HG03097 (cell line): Measurements from ENCODE around the gene REXO5.
"Not testable (repeated sequence)": the region's sequence is repeated elsewhere in the genome, so short reads cannot be mapped to it uniquely, and the experiment has no call there.

Experiments used
- ATAC-seq: cut with Tn5 transposase; IDR thresholded peaks from one replicate; pipeline ENCODE4 v1.9.1; 2021; ENCODE audit not compliant: unreplicated experiment, low FRiP score

The REXO5 gene

DNA sequence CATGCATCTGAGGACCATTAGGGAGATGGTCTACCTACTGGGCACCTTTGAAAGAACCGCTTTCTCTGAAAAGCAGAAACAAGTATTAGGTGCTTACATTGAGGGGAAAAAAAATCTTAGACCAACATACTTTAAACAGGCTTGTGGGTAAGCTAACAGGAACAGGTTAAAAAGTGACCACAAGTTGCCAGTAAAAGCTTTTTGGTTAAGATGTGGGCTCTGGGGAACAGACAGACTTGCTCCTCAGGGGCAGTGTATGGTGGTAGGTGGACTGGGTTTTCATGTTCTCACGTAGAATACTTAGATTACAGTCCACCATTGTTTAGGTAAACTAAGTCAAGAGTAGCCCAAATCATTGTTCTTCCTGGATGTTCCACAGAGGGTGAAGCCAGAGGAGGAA lies 41.2 kb downstream of the REXO5 start:
- ATAC-seq = no peak

DNA sequence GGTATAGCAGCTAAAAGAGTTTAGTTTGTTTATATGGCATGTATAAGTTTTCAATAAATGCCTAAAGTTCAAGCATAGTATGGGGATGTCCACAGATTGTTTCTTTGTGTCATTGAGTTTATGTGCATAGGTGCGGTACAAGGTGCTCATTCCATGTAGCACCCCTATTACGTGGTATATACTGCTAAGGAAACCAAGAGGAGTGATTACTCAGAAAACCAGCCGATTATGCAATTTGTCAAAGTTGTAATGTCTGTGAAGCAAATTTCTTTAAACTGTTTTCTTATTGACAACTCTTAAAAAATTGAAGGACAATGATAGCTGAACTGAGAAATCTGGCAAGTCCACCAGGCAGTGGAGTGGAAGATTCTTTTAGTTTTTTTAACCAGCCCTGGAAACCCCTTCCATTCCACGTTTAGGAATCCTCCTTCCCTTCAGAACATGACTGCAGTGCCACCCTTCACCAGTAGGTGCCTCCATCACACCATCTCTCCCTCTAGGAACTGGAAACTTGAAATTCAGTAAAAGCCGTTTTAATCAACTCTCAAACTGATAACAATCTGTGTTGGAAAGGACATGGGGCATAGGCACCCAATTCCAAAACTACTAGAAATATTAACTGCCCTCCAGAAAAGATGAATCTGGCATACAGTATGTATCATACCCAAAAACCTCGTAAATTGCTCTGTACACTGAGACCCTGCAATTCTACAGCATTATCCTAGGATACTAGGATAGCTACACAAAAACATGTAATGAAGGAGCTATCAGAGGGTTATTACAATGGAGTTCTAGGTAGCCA lies 43.5 kb downstream of the REXO5 start:
- no peak for ATAC-seq

- no peak for ATAC-seq
Measured at GRCh38 chr16:20850981-20851380, 44.7 kb downstream of the REXO5 start.

- ATAC-seq = no peak
Measured at GRCh38 chr16:20851601-20852000, 45.3 kb downstream of the REXO5 start.

- ATAC-seq = no peak
Measured at GRCh38 chr16:20853143-20853542, 46.8 kb downstream of the REXO5 start.

DNA sequence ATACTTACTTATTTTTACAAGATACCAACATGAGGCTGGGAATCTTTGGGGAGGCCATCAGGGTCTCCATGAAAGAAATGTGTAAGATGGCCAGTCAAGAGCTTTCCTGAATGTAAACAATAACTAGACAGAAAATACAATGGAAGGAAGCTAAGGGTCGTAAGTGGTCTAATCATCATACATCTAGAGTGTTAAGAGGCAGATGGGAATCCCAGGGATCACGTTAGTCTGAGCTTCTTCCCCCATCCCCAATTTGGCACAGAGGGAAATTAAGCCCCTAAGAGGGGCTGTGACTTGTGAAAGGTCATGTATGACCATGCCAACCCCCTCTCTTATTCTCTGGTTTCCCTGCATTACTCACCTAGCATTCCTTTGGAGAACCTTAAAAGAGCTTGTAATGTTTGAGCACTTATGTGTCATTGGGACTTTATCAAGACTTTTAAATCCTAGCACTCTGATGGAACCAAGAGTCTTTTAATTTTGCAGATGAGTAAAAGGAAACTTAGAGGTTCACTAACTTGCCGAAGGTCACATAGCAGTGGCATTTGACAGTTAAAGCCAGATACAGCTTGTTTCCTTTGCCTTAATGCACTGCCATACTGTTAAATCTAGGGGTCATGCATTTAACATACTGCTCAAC lies 47.8 kb downstream of the REXO5 start:
- no peak for ATAC-seq

GRCh38 chr16:20854963-20855362 lies 48.6 kb downstream of the REXO5 start:
- ATAC-seq = no peak

DNA sequence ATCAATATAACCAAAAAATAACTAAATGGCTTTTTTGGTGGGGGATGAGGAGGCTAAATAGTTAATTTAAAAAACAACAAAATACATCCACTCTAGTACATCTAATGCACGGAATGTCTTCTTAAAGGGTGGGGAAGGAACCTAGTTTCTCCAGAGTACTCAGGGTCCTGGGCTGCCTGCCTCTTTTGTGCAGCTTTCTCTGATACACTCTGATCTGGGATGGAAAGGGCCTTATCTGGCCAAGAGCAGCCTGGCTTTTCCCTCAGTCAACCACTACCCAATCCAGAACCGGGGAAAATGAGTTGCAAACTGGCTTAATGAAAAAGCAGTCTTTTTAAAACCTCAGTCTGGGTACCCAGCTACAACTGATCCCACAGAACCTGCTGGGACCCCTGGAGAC lies 51.0 kb downstream of the REXO5 start:
- ATAC-seq = no peak

GRCh38 chr16:20859229-20859628 lies 52.9 kb downstream of the REXO5 start:
- ATAC-seq = no peak

- no peak for ATAC-seq
Measured at GRCh38 chr16:20859699-20860098, 53.4 kb downstream of the REXO5 start.

DNA sequence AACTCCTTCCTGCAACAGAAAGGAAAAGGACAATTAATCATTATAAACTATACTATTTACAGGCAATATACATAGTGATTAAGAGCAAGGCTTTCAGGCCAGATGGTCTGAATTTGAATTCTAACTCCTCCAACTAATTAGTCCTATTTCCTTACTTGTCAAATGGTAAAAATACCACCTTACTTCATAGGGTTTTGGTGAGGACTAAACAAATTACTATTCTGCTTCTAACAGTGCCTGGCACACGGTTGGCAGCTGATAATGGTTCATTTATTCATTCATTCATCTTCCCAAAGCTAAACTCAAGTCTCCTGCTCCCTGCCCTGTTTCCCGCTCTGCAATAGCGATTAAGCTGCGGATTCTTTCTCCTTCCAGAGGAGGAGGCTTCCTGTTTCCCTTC lies 54.0 kb downstream of the REXO5 start:
- ATAC-seq = no peak

DNA sequence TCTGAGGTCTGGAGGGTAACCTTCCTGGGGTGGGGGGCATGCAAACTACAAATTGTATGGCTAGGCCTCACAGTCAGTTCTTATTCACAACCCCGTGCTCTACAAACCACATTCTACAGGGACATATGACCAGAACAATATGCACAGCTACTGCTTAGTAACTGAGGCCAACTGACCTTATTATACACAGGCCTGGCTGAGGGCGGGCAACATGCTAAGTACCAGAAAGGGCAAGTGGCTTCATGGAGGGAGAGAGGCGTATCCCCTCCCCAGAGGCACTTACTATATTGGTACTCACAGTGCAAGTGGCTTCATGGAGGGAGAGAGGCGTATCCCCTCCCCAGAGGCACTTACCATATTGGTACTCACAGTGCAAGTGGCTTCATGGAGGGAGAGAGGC lies 54.7 kb downstream of the REXO5 start:
- ATAC-seq = not testable (repeated sequence)

DNA sequence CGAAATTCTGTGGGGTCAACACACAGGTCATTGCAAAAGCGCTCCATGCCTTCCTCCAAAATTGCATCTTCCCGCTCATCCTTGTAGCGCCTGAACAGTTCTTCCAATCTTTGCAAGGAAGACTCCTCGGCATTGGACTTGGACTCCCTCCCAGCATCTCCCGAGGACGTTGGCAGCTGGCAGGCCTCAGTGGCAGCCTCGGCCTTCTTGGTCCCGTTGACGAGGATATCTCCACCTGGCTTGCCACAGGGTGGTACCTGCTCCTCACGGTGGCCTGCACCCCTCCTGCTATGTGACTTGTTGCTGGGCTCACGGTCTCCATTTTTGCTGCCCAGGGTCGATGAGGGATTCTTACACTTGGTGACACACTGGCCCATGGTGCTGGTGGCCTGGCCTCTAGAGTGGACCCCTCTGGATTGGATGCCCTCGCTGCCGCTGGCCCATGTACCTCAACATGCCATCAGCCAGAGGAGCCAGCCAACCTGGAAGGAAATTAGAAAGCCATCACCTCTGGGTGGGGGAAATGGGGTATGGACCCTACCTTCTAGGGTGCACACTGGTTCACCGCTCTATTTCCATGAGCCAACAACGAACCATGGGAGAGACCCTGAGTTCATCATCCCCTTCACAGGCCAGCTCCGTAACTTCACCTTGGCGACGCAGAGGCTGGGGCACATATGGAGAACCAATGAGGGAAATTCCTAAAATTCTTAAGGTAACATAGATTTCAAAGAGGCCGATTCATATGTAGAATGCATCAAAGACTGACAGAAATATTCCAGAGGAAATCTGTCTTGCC lies 56.0 kb downstream of the REXO5 start:
- ATAC-seq = no peak

DNA sequence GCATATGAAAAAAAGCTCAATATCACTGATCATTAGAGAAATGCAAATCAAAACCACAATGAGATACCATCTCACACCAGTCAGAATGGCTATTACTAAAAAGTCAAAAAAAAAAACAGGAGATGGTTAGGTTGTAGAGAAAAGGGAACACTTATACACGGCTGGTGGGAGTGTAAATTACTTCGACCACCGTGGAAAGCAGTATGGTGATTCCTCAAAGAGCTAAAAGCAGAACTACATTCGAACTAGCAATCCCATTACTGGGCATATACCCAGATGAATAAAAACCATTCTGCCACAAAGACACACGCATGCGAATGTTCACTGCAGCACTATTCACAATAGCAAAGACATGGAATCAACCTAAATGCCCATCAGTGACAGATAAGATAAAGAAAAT lies 58.0 kb downstream of the REXO5 start:
- ATAC-seq = not testable (repeated sequence)

DNA sequence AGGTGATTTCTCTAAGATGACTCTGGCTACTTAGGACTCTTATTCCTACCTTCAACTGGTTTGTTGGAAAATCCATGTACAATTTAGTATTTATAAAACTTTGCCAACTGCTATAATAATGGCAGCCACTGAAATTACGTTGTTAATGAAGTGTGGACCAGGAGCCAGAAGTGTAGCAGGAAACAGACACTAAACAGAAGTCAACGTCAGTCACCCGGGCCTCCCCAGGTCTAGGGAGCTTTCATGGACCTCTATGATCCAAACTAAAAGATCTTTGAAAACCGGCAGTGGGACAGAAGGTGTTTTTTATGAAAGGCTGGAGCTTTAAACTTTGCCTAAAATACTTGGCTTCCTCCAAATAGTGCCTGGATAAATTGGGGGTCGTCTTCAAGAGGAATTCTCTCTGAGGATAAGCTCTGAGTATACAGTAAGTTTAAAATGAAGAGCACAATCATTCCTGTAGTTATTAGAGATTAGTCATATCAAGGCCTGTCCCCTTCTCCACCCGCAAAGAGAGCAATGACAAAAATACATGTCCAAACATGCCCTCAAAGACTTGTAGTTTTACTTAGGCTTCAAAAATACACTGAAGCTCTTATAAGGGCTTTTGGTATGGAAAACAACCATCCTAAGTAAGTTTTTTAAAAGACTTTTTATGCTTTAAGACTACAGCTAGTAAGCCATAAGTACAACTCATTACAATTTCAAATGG lies 59.2 kb downstream of the REXO5 start:
- no peak for ATAC-seq

- no peak for ATAC-seq
Measured at GRCh38 chr16:20866145-20866772, 59.9 kb downstream of the REXO5 start.

- no peak for ATAC-seq
Measured at GRCh38 chr16:20866801-20867200, 60.5 kb downstream of the REXO5 start.

- ATAC-seq = no peak
Measured at GRCh38 chr16:20867585-20867984, 61.3 kb downstream of the REXO5 start.

- no peak for ATAC-seq
Measured at GRCh38 chr16:20868890-20869289, 62.6 kb downstream of the REXO5 start.

DNA sequence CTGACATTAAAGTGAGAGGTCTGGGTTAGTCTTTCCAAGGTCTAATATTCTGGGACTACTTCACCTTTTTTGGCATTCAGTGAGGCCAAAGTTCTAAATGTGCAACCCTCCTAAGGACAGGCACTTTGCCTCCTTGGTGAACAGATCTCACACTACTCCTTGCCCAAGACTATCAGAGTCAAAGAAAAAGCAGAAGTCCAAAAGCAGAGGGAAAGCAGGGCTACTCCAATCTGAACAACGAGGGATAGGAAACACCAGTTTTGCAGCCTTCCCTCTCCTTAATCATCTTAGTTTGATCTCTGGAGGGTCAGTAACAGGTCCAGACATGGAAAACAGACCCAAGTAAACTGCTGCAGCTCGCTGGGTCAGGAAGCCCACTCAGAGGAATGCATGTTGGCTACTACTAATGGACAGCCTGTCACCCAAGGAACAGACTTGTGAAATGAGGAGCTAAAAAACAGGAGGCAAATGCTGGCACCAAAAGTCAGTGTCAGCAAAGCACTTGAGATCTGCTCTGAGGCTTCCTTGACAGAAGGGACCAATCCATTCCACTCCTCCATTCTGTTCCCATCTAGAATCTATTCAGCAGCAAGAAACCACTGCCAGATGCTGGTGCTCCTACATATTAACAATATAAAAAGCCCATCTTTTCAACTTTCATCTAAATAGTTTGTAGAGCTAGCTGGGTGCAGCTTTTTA lies 63.9 kb downstream of the REXO5 start:
- no peak for ATAC-seq
